Brain microvascular endothelial cell (primary cell): Measurements from ENCODE around the gene UROC1.

ENCODE experiments used
- DNase-seq: peaks from one replicate; pipeline ENCODE4 v3.0.0-alpha.2; 2020
- H3K27ac ChIP-seq: fragments of 250-450 bp; sonication (Bioruptor Pico); 2 replicates; pipeline ENCODE4 v1.5.1; 2020; ENCODE audit warnings: mild to moderate bottlenecking, moderate library complexity
- H3K27me3 ChIP-seq: fragments of 250-450 bp; sonication (Bioruptor Pico); replicated peaks from 2 replicates; pipeline ENCODE4 v1.5.1; 2020; ENCODE audit warnings: mild to moderate bottlenecking
- H3K36me3 ChIP-seq: fragments of 250-450 bp; sonication (Bioruptor Pico); replicated peaks from 2 replicates; pipeline ENCODE4 v1.5.1; 2020; ENCODE audit warnings: mild to moderate bottlenecking
- H3K4me3 ChIP-seq: 2 replicates; pipeline ENCODE4 v1.5.1; 2011; ENCODE audit warnings: low read depth, mild to moderate bottlenecking, control low read depth, low read length, moderate library complexity
- in situ Hi-C: cut with HindIII; loops from 2 replicates; pipeline ENCODE4 v1.10.0; 2017; ENCODE audit warnings: low sequenced_read_pairs, low pct_ligation_motif_present
- TF ChIP-seq, protein P1 (sequence below): IDR thresholded peaks from 2 replicates; pipeline ENCODE4 v1.5.1; 2011; ENCODE audit warnings: low read depth, mild to moderate bottlenecking, moderate library complexity, low read length, control low read depth, inconsistent platforms; ENCODE audit errors: missing control alignments

Gene UROC1

DNA sequence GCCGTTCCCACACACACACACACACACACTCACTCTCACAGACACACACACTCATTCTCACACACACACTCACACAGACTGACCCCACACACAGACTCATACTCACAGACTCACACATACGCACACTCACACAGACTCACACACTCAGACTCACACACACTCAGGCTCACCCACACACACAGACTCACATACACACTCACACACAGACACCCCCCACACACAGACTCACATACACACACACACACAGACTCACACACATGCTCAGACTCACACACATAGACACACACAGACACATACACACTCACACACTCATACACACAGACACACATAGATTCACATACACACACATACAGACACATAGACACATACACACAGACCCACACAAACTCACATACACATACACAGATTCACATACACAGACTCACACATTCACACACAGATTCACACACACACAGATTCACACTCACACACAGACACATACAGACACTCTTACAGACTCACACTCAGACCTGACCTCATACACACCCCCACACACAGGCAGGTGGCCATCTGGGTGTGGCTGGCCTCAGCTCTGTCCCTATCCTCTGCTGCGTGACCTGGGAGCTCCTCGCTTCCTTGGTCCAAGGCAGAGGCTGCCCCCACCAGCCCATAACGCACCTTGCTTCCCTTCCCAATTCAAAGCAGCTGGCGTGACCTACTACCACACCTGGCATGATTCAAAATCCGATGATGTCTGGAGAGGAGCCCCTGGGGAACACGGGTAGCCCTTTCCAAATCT, 39.3 kb upstream of the UROC1 start:
- in situ Hi-C loops, result no loop called here
- DNase-seq, result no peak
- Histone ChIP-seq H3K36me3 (no peaks in the 10 kb centered on the region), H3K27ac (no peak overlapping the region), H3K27me3 (peaks cover 4% of the 10 kb centered on the region), H3K4me3 (no peak overlapping the region)
- TF ChIP-seq, protein P1, sequence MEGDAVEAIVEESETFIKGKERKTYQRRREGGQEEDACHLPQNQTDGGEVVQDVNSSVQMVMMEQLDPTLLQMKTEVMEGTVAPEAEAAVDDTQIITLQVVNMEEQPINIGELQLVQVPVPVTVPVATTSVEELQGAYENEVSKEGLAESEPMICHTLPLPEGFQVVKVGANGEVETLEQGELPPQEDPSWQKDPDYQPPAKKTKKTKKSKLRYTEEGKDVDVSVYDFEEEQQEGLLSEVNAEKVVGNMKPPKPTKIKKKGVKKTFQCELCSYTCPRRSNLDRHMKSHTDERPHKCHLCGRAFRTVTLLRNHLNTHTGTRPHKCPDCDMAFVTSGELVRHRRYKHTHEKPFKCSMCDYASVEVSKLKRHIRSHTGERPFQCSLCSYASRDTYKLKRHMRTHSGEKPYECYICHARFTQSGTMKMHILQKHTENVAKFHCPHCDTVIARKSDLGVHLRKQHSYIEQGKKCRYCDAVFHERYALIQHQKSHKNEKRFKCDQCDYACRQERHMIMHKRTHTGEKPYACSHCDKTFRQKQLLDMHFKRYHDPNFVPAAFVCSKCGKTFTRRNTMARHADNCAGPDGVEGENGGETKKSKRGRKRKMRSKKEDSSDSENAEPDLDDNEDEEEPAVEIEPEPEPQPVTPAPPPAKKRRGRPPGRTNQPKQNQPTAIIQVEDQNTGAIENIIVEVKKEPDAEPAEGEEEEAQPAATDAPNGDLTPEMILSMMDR, result no peak

GRCh38 chr3:126555795-126556636, 38.4 kb upstream of the UROC1 start:
- DNase-seq, result no peak
- in situ Hi-C loops, result no loop called here
- TF ChIP-seq, protein P1, result no peak
- peaks cover 9% of the 10 kb centered on the region for H3K27me3 ChIP-seq
- no peak overlapping the region for H3K4me3 ChIP-seq
- H3K36me3 ChIP-seq, result no peaks in the 10 kb centered on the region
- no peak overlapping the region for H3K27ac ChIP-seq

DNA sequence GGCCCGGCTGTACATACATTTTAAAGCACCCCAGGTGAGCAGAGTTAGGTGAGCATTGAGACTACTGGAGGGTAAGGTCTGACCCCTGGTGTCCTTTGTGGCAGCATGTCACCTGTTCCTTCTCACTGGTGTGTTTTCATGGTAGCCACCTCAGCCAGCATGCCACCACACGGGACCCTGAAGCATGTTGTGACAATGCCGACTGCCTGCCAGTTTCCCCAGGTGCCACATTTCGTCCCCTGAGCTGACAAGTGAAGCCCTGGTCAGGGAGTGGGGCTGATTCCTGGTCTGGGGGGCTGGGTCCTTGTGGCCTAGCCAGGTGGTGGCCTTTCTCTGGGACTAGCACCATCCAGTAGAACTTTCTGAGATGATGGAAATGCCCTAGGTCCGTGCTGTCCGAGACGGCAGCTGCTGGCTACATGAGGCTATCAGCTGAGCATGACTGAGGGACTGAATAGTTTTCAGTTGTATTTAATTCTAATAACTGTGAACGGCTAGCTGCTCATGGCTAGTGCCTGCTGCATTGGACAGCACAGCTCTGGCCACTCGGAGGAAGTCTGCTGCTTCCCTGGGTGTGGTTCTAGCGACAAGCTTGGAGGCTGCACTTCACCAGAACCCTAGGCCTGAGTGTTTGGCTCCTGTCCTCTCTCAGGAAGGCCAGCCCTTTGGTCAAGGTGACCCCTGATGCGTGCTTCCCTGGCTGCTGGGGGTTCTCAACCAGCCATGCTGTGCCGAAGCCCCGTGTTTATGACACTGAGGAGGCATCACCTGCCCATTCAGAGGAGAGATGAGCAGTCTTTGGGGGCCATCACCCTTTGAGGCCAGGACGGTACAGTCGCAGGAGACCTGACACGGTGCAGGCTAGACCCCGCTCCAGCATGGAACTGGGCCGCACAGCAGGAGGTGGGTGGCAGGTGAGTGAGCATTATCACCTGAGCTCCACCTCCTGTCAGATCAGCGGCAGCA, 37.3 kb upstream of the UROC1 start:
- in situ Hi-C loops, result no loop called here
- no peak overlapping the region for H3K27ac ChIP-seq
- H3K36me3 ChIP-seq, result no peaks in the 10 kb centered on the region
- no peak overlapping the region for H3K4me3 ChIP-seq
- TF ChIP-seq, protein P1, result no peak
- H3K27me3 ChIP-seq, result peaks cover 20% of the 10 kb centered on the region
- no peak for DNase-seq

- Histone ChIP-seq H3K4me3 (no peak overlapping the region), H3K27me3 (peaks cover 20% of the 10 kb centered on the region), H3K27ac (no peak overlapping the region), H3K36me3 (no peaks in the 10 kb centered on the region)
- TF ChIP-seq, protein P1, result no peak
- DNase-seq, result no peak
- in situ Hi-C loops, result no loop called here
Measured at GRCh38 chr3:126553284-126554084, 35.9 kb upstream of the UROC1 start.
